H1 (cell line): Measurements from ENCODE around the gene RDH5. TPM values are rescaled to one million over a fixed set of nuclear protein-coding genes. Genes with fewer than 3 reads are reported as not detected.

ENCODE experiments used
- CTCF ChIA-PET: fragments of 300-600 bp; sonication (Branson Sonifier 250); formaldehyde crosslinking; loops from one replicate; lab custom pipeline; 2021; ENCODE audit not compliant: partially characterized antibody; lab: Charles Lee
- POLR2A ChIA-PET: fragments of 300-600 bp; sonication (Branson Sonifier 250); formaldehyde crosslinking; loops from one replicate; lab custom pipeline; 2021; ENCODE audit warnings: inconsistent platforms; ENCODE audit not compliant: partially characterized antibody; lab: Charles Lee
- DNase-seq, 2 experiments: peaks; one replicate each; pipeline versions ENCODE4 v3.0.0 to v3.0.0-alpha.2; 2010 to 2022; ENCODE audit warnings: low spot score in 2 of 2, low read depth in 1 of 2, mixed read lengths in 1 of 2
- FAIRE-seq: peaks from 2 replicates; lab custom pipeline; 2011; peaks lifted over from hg19 to GRCh38; lab: Jason Lieb, UNC
- H2AFZ ChIP-seq: 2 replicates; pipeline ENCODE4 v1.8.1; 2012; ENCODE audit warnings: low read length, inconsistent platforms
- H2AK5ac ChIP-seq: 2 replicates; pipeline ENCODE4 v1.6.1; 2013; ENCODE audit warnings: low read depth, low read length
- H2BK120ac ChIP-seq: replicated peaks from 2 replicates; pipeline ENCODE3; 2013; ENCODE audit warnings: low read depth, low read length, inconsistent platforms
- H2BK12ac ChIP-seq: 2 replicates; pipeline ENCODE4 v1.6.1; 2013; ENCODE audit warnings: low read depth, low read length
- H2BK15ac ChIP-seq: 2 replicates; pipeline ENCODE4 v1.6.1; 2013; ENCODE audit warnings: low read length
- H2BK20ac ChIP-seq: 2 replicates; pipeline ENCODE4 v1.6.1; 2013; ENCODE audit warnings: low read length
- H2BK5ac ChIP-seq: 2 replicates; pipeline ENCODE4 v1.6.1; 2013; ENCODE audit warnings: low read depth, low read length
- H3K14ac ChIP-seq: 2 replicates; pipeline ENCODE4 v1.6.1; 2013; ENCODE audit warnings: inconsistent platforms; ENCODE audit not compliant: insufficient read length
- H3K18ac ChIP-seq: 2 replicates; pipeline ENCODE4 v1.6.1; 2013; ENCODE audit warnings: low read length; ENCODE audit errors: extremely low read depth
- H3K23ac ChIP-seq: 2 replicates; pipeline ENCODE4 v1.6.1; 2013; ENCODE audit warnings: inconsistent platforms; ENCODE audit not compliant: insufficient read length
- H3K23me2 ChIP-seq: 2 replicates; pipeline ENCODE4 v1.6.1; 2013; ENCODE audit warnings: low read depth, low read length
- H3K27ac ChIP-seq: 2 replicates; pipeline ENCODE4 v1.6.1; 2011; ENCODE audit warnings: low read depth, low read length, inconsistent platforms
- H3K27me3 ChIP-seq, 4 experiments: replicated peaks in 1 of 4; 1 replicate in 1 of 4; 2 replicates in 3 of 4; pipeline versions ENCODE4 v1.6.1 to v1.8.1; 2011 to 2013; ENCODE audit warnings: low read length in 3 of 4, mild to moderate bottlenecking in 3 of 4, inconsistent platforms in 2 of 4, mixed read lengths in 2 of 4, moderate library complexity in 1 of 4; ENCODE audit not compliant: control insufficient read depth in 3 of 4, insufficient read depth in 3 of 4; ENCODE audit errors: extremely low read depth in 1 of 4
- H3K36me3 ChIP-seq, 4 experiments: 2 replicates each; pipeline versions ENCODE4 v1.6.1 to v1.8.1; 2011 to 2013; ENCODE audit warnings: mild to moderate bottlenecking in 4 of 4, low read length in 3 of 4, moderate library complexity in 2 of 4, control low read depth in 1 of 4, inconsistent platforms in 1 of 4; ENCODE audit not compliant: insufficient read depth in 4 of 4, control insufficient read depth in 2 of 4
- H3K4ac ChIP-seq: replicated peaks from 2 replicates; pipeline ENCODE3; 2013; ENCODE audit warnings: low read length, low read depth, mixed read lengths, inconsistent platforms; ENCODE audit not compliant: insufficient read length
- H3K4me1 ChIP-seq, 4 experiments: replicated peaks in 1 of 4; 1 replicate in 1 of 4; 2 replicates in 3 of 4; pipeline versions ENCODE4 v1.6.1 to v1.8.1; 2011 to 2013; ENCODE audit warnings: low read length in 3 of 4, inconsistent platforms in 2 of 4, mixed read lengths in 1 of 4; ENCODE audit not compliant: insufficient read depth in 4 of 4, control insufficient read depth in 3 of 4
- H3K4me2 ChIP-seq, 2 experiments: 2 replicates each; pipeline versions ENCODE4 v1.6.1 to v1.8.1; 2011 to 2013; ENCODE audit warnings: low read depth in 2 of 2, low read length in 2 of 2, control low read depth in 1 of 2, inconsistent platforms in 1 of 2, mild to moderate bottlenecking in 1 of 2; ENCODE audit not compliant: insufficient read depth in 1 of 2
- H3K4me3 ChIP-seq, 4 experiments: fragments of 200-600, 300-600 bp in 1 of 4; sonication (generic), shearing (Covaris generic), sonication (Bioruptor Twin) in 1 of 4; 2 replicates each; pipeline versions ENCODE4 v1.5.1 to v1.8.1; 2011 to 2016; ENCODE audit warnings: low read length in 4 of 4, low read depth in 3 of 4, control low read depth in 2 of 4, inconsistent platforms in 2 of 4, mild to moderate bottlenecking in 2 of 4, mixed read lengths in 1 of 4, moderate library complexity in 1 of 4; ENCODE audit not compliant: insufficient read depth in 2 of 4; ENCODE audit errors: extremely low read depth in 1 of 4
- H3K56ac ChIP-seq: replicated peaks from 2 replicates; pipeline ENCODE3; 2013; ENCODE audit warnings: low read depth, mild to moderate bottlenecking, mixed read lengths, low read length, inconsistent platforms; ENCODE audit not compliant: insufficient read length
- H3K79me1 ChIP-seq: 2 replicates; pipeline ENCODE4 v1.6.1; 2013; ENCODE audit warnings: low read depth, low read length, control low read depth
- H3K79me2 ChIP-seq, 2 experiments: 2 replicates each; pipeline versions ENCODE4 v1.6.1 to v1.8.1; 2012 to 2013; ENCODE audit warnings: low read length in 2 of 2, mild to moderate bottlenecking in 2 of 2, inconsistent platforms in 1 of 2; ENCODE audit not compliant: insufficient read depth in 2 of 2, control insufficient read depth in 1 of 2
- H3K9ac ChIP-seq, 4 experiments: replicated peaks in 1 of 4; 1 replicate in 1 of 4; 2 replicates in 3 of 4; pipeline versions ENCODE4 v1.6.1 to v1.8.1; 2011 to 2013; ENCODE audit warnings: low read depth in 3 of 4, low read length in 3 of 4, control low read depth in 2 of 4, mild to moderate bottlenecking in 2 of 4, moderate library complexity in 2 of 4, inconsistent platforms in 1 of 4; ENCODE audit errors: extremely low read depth in 1 of 4
- H3K9me3 ChIP-seq, 2 experiments: 2 replicates each; pipeline versions ENCODE4 v1.6.1 to v1.8.1; 2012 to 2013; ENCODE audit warnings: mild to moderate bottlenecking in 2 of 2, moderate library complexity in 2 of 2, control low read depth in 1 of 2, inconsistent platforms in 1 of 2, low read depth in 1 of 2, low read length in 1 of 2, mixed read lengths in 1 of 2; ENCODE audit not compliant: insufficient read depth in 2 of 2
- H4K20me1 ChIP-seq, 2 experiments: replicated peaks in 1 of 2; 2 replicates each; pipeline versions ENCODE3 to v1.8.1; 2011 to 2013; ENCODE audit warnings: inconsistent platforms in 2 of 2, low read length in 2 of 2, mild to moderate bottlenecking in 1 of 2; ENCODE audit not compliant: insufficient read depth in 2 of 2, control insufficient read depth in 1 of 2
- H4K5ac ChIP-seq: 2 replicates; pipeline ENCODE4 v1.6.1; 2013; ENCODE audit warnings: low read length, low read depth, mixed read lengths, inconsistent platforms; ENCODE audit not compliant: insufficient read length
- H4K8ac ChIP-seq: 2 replicates; pipeline ENCODE4 v1.8.0; 2013; ENCODE audit warnings: mild to moderate bottlenecking, moderate library complexity, low read length, inconsistent platforms; ENCODE audit not compliant: insufficient read depth; ENCODE audit errors: extremely low read depth
- H4K91ac ChIP-seq: replicated peaks from 2 replicates; pipeline ENCODE3; 2013; ENCODE audit warnings: low read length, mixed read lengths, inconsistent platforms; ENCODE audit not compliant: insufficient read length
- BCL11A ChIP-seq, 2 experiments: IDR thresholded peaks; one replicate each; pipeline ENCODE4 v1.6.1; 2011; ENCODE audit warnings: low read depth in 2 of 2, low read length in 2 of 2, mild to moderate bottlenecking in 2 of 2
- POLR2AphosphoS5 ChIP-seq: IDR thresholded peaks from 2 replicates; pipeline ENCODE4 v1.6.1; 2011; ENCODE audit warnings: low read depth, low read length
- SP1 ChIP-seq: IDR thresholded peaks from 2 replicates; pipeline ENCODE4 v1.6.1; 2011; ENCODE audit warnings: low read depth, low read length
- WGBS, 2 experiments: shearing (Covaris generic) in 1 of 2; methylation state at CpG; one replicate each; pipeline versions ENCODE4 v1.1.6 to v1.1.7; 2013 to 2015; ENCODE audit warnings: low lambda C conversion rate in 2 of 2, mixed read lengths in 2 of 2, inconsistent platforms in 1 of 2, low coverage in 1 of 2, missing lambda C conversion rate in 1 of 2; ENCODE audit not compliant: insufficient replicate concordance in 2 of 2, insufficient coverage in 1 of 2, insufficient read length in 1 of 2; ENCODE audit errors: extremely low coverage in 1 of 2, missing lambda C conversion rate in 1 of 2; 5-methylcytosine and 5-hydroxymethylcytosine counted together
- polyA plus RNA-seq, 7 experiments: library from polyadenylated mRNA; depleted of rRNA in 3 of 7; stranded (reverse) in 5 of 7; unstranded in 2 of 7; fragments of >200 nt in 5 of 7; fragments of 200-250 nt in 2 of 7; gene quantifications; 1 replicate in 5 of 7; 2 replicates in 1 of 7; 4 replicates in 1 of 7; pipeline versions ENCODE4 v1.2.1 to v1.2.3, GENCODE V29; 2011 to 2013; ENCODE audit warnings: missing spikeins in 2 of 7, mixed read lengths in 2 of 7
- total RNA-seq: library from RNA; stranded (reverse); fragmentation: NEBNext Ultra II Directional; extraction: Animal tissue kit (Norgen Biotek cat#: 25700); gene quantifications from 2 replicates; pipeline ENCODE4 v1.2.1, GENCODE V29; 2021

Gene RDH5
- total and polyA plus RNA-seq, 2 of the 8 experiments (the other 6 are each of a cell fraction or from before 2014, with no cell fraction given): 4.2 to 6.0 TPM

GRCh38 chr12:55765736-55766290 lies 45.6 kb downstream of the RDH5 start:
- Histone ChIP-seq H3K18ac (no peak overlapping the region), H4K8ac (no peak overlapping the region), H3K23me2 (no peaks in the 10 kb centered on the region), H4K91ac (no peak overlapping the region), H2BK20ac (no peak overlapping the region), H3K4ac (no peak overlapping the region), H3K14ac (no peak overlapping the region), H4K5ac (no peak overlapping the region), H2BK12ac (no peak overlapping the region), H3K4me3 (no peak overlapping the region), H3K79me2 (no peaks in the 10 kb centered on the region), H3K27ac (no peak overlapping the region), H2AFZ (no peak overlapping the region), H3K9me3 (no peaks in the 10 kb centered on the region), H3K79me1 (peaks cover 3% of the 10 kb centered on the region; the same call in 1 of the 2 replicates), H3K9ac (no peak overlapping the region), H2BK15ac (no peak overlapping the region), H2AK5ac (no peak overlapping the region), H3K23ac (no peak overlapping the region), H3K4me1 (no peaks in the 10 kb centered on the region), H3K56ac (no peak overlapping the region), H3K4me2 (no peak overlapping the region), H4K20me1 (peaks cover 4 to 6% of the 10 kb centered on the region in 2 experiments), H3K27me3 (no peaks in the 10 kb centered on the region), H3K36me3 (peaks cover 0 to 25% (median 1%) of the 10 kb centered on the region in 4 experiments; a peak in 4 of 8 replicates), H2BK120ac (no peak overlapping the region), H2BK5ac (0 out of 2 replicates have a peak overlapping the region, but pooled peaks have one; percentile 6)
- 90% methylated on average over 5 of the region's 5 CpGs; no CpG with 5 or more reads in 1 of the 2 experiments for WGBS, 2 experiments
- no peak for DNase-seq
- ChIA-PET CTCF (interaction anchor here (0.6 to 3.4 kb wide), 4 partner anchors 12 to 488 kb away, joined by 3 to 19 read pairs (median 4); no protein-coding TSS in a partner anchor), POLR2A (interaction anchor here (0.6 to 46.5 kb wide), 8 partner anchors 8 to 50 kb away, joined by 3 to 809 read pairs (median 5); partner anchors contain the start of genes BLOC1S1, CD63 and GDF11)
- TF ChIP-seq BCL11A (IDR thresholded peaks at IDR 0.05; ENCODE audit: low read depth in 2 of 2, low read length in 2 of 2): no peak
- no peak for TF ChIP-seq SP1
- TF ChIP-seq POLR2AphosphoS5: peak; percentile 52; the same call in 1 of the 2 replicates
- FAIRE-seq: no peak
